GM21390 (cell line): Measurements from ENCODE around the gene IQGAP2.

Experiments used
- ATAC-seq: cut with Tn5 transposase; IDR thresholded peaks from one replicate; pipeline ENCODE4 v1.9.1; 2021; ENCODE audit not compliant: unreplicated experiment

The IQGAP2 gene

DNA sequence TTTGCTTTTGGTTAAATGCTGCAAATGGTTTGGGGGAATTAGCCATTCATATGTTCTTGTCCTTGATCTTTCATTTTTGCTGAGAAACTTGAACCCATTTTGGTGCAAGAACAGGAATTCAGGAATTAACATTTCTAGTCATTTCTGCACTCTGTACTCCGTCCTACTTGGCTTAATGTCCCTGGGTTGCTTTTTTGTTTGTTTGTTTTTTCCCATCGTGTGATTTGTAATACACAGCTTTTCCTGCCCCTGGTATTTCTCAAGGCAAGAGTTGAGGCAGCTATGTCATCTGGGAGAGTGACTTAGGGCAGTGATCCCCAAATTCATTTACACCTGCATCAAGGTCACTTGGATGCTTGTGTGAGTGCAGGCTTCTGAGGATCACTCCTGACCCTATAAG lies 71.3 kb downstream of the IQGAP2 start:
- ATAC-seq: no peak

DNA sequence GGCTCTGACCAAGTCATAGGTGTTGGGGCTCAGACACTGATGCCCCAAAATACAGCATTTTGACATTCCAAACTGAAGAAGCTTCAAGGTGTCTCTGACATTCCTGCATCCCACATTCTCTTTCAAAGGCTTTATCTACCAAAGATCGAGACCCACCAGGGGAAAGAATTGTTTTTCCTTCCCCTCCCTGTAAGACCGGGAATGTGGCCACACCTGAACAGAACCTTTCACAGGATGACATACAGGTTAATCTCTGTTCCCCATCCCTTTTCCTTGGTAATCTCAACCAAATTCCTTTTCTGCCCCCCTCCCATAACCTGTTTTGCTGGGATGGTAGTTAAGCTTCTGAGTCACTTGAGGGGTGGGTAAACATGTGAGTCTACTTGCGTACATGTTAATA lies 72.3 kb downstream of the IQGAP2 start:
- no peak for ATAC-seq

- ATAC-seq: no peak
Observed at GRCh38 chr5:76475936-76476335, 72.9 kb downstream of the IQGAP2 start.

- ATAC-seq: no peak
Observed at GRCh38 chr5:76476474-76477038, 73.5 kb downstream of the IQGAP2 start.

DNA sequence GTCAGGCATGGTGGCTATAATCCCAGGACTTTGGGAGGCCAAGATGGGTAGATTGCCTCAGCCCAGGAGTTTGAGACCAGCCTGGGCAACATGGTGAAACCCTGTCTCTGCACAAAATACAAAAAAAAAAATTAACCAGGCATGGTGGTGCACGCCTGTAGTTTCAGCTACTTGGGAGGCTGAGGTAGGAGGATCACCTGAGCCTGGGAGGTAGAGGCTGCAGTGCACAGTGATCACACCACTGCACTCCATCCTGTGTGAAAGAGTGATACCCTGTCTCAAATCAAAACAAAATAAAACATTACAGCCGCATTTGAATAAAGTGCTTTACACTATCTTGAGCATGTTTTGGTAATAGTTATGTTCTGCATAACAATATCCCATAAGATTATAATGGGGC lies 74.0 kb downstream of the IQGAP2 start:
- ATAC-seq: no peak

GRCh38 chr5:76477571-76477970 lies 74.5 kb downstream of the IQGAP2 start:
- ATAC-seq: no peak

DNA sequence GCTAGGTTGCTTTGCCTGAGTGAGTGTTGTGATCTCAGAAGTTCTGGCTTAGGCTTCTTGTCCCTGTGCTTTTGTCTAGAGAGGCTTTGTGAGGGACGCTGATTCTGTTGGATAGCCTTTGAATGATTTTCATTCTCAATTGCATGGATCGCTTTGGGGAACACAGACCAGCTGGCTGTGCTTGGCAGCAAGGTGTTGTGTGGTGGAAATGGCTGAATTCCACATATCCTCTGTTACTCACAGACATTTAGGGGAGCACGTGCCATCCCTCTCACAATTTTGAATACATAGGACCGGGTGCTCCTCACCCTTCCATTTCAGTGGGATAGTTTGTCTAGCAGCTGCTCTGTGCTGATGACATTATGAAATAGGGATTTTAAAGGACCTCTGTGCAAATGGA lies 76.2 kb downstream of the IQGAP2 start:
- no peak for ATAC-seq

GRCh38 chr5:76479973-76480667 lies 77.0 kb downstream of the IQGAP2 start:
- ATAC-seq: no peak

- ATAC-seq: no peak
Observed at GRCh38 chr5:76482984-76483383, 79.9 kb downstream of the IQGAP2 start.

DNA sequence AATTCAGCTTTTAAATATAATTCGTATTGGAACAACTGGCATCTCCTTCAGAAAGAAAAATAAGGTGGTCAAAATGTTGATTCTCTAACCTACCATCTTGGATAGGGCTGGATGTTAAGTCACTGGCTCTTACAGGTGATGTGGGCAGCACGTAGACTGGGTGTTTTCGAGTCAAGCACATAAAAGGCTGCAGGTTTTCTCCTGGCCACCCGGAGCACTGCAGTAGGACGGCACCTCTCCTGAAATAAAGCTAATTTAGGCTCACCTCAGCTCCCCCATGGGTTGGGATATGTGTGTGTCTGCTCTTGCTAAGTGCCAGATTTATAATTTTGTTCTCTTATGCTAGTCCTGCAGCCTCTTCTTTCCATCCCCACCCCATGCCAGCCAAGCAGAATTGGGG lies 80.3 kb downstream of the IQGAP2 start:
- ATAC-seq: no peak

GRCh38 chr5:76483881-76484280 lies 80.8 kb downstream of the IQGAP2 start:
- ATAC-seq: no peak

- no peak for ATAC-seq
Observed at GRCh38 chr5:76485511-76485910, 82.4 kb downstream of the IQGAP2 start.

DNA sequence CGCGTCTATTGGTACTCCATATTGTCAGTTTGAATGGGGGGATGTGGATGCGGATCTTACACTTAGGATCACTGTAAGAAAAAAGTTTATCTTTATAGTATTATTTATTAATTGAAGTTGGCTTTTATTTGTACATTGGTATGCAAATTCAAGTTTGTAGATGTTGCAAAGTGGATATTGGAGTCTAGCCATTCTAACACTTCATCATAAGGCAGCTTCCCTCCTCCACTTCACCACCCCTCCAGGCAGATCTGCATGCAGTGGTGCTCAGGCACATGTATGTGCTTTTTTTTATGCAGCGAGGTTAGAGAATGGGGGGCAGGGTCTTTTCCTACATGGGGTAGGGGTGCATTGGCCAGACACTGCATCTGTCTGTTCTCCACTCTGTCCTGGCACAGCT lies 84.3 kb downstream of the IQGAP2 start:
- no peak for ATAC-seq

DNA sequence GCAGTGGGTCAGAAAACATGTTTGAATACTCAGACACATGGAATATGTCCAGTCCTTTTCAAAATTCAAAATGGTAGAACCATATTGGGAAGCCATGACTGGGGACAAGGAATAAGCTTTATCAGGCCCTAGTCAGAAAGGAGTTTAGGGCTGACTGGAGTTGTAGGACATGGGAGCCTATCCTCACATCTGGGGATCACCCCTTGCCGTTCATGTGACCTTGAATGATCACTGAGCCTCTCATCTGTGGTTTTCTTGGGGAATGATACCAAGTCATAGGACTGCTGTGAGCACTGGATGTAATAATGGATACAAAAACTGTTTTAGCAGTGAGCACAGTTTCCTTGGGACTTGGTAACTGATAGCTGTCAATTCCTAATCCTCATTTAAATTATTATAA lies 84.7 kb downstream of the IQGAP2 start:
- ATAC-seq: no peak

DNA sequence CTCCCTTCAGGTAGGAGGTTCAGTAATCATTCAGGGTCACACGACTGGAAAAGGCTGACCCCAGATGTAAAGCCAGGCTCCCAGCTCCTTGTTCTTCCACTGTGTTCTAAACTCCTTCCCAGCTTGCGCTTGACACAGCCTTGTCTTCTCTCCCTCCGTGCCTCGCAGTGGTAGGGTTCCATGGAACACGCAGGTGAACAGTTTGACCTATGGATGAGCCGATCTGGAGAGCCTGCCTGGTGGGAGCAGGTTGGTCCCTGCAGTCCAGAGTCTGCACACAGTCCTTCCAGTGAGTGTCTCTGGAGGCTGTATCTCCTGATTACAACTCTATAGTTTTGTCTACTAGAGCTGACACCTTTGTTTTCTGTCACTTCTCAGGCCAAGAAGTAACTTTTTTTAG lies 85.9 kb downstream of the IQGAP2 start:
- no peak for ATAC-seq

DNA sequence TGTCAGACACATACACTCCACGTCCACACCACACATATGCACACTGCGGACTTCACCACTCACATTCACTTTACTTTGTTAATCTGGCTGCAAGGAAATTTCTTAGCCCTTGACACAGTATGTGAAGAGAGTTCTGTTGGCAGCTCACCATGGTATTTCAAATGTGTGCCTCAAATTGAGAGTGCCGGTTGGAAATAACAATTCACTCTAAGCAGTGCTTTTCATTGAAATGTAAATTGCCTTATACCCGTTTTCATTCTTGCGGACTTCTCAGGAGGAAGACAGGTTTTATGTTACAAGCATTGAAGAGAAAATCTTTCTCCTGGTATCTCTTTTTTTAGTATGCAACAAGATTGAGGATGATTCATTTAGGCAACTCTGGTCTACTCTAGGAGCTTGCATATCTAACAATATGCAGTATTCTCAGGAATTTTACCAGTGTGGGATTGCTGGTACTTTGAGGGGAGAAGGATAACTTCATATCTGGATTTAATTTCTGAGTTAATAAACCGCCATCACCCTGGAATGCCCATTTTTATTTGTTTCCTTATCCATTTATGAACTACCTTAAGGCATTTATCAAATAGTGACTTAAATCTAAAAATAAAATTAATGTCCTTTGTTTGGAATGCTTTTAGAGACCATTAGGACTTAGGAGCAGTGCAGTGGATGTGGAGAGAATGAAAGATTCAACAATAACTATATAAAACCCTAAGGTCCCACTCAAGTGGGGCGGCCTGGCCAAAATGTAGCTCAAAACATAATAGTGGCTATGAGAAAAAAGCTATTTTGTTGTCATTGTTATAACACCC lies 87.0 kb downstream of the IQGAP2 start:
- ATAC-seq: no peak

GRCh38 chr5:76490960-76491359 lies 87.9 kb downstream of the IQGAP2 start:
- no peak for ATAC-seq

DNA sequence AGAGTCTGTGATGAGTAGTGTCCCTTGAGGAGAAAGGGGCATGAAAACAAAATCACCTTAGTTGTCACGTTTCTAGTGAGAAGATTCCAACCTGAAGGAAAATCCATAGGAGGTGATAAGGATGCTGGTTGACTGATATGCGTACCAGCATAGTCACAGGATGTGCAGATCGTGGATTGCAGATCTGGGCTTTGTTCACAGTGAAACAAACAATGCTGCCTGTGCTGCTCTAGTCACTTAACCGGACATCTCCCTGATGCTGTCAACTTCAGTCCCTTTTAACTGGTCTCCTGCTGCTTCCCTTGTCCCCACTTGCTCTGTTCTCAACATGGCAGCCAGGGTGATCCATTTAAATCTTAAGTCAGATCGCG lies 89.7 kb downstream of the IQGAP2 start:
- no peak for ATAC-seq

- ATAC-seq: no peak
Observed at GRCh38 chr5:76493190-76493837, 90.2 kb downstream of the IQGAP2 start.

DNA sequence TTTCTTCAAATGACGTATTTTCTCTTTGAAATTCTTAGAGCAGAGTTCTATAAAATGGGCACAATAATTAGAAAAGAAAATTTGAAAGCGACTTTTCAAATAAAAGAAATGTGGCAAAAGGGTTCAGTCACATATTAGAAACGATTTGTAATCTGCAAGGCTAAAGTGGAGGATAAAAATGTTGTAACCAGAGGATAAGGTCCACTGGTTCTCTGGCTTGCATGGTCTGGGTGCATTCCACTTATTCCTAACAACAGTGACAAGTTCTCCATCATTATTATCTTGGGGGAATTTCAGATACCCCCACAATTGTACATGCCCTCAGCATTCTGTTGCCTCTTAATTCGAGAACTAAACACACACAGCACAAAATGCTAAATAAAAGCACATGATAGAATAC lies 91.1 kb downstream of the IQGAP2 start:
- no peak for ATAC-seq

- no peak for ATAC-seq
Observed at GRCh38 chr5:76495870-76496269, 92.8 kb downstream of the IQGAP2 start.

- ATAC-seq: no peak
Observed at GRCh38 chr5:76497065-76497460, 94.0 kb downstream of the IQGAP2 start.
